SK-N-SH (cell line): ENCODE results near the gene CYP46A1.

Experiments used
- CTCF ChIP-seq: fragments of 200-600 bp; sonication (generic); IDR thresholded peaks from 2 replicates; pipeline ENCODE4 v1.6.1; 2017; ENCODE audit warnings: antibody characterized with exemption, mild to moderate bottlenecking, moderate library complexity
- EP300 ChIP-seq, 2 experiments: IDR thresholded peaks; 2 replicates each; pipeline versions ENCODE4 v1.4.0 to v1.6.1; 2012; ENCODE audit warnings: borderline replicate concordance in 1 of 2, low read depth in 1 of 2, low read length in 1 of 2
- EZH2phosphoT487 ChIP-seq: fragments of 200-600 bp; sonication (generic); IDR thresholded peaks from 2 replicates; pipeline ENCODE4 v1.6.1; 2017; ENCODE audit warnings: low read depth, mixed run types, mild to moderate bottlenecking, antibody characterized with exemption, moderate library complexity, borderline replicate concordance
- GATA2 ChIP-seq: sonication (generic); formaldehyde crosslinking; IDR thresholded peaks from 2 replicates; pipeline ENCODE4 v1.5.0; 2020; ENCODE audit warnings: mild to moderate bottlenecking, missing genetic modification reagents
- MAX ChIP-seq: IDR thresholded peaks from 2 replicates; pipeline ENCODE4 v1.4.0; 2012; ENCODE audit warnings: low read depth
- MXI1 ChIP-seq: IDR thresholded peaks from 2 replicates; pipeline ENCODE4 v1.6.1; 2012; ENCODE audit warnings: mild to moderate bottlenecking, low read depth, low read length, improper control_type of control experiment
- NRF1 ChIP-seq: IDR thresholded peaks from 2 replicates; pipeline ENCODE4 v1.6.1; 2012; ENCODE audit warnings: low read depth, mild to moderate bottlenecking, low read length
- PBX3 ChIP-seq: IDR thresholded peaks from 2 replicates; pipeline ENCODE4; 2012
- POLR2AphosphoS5 ChIP-seq: IDR thresholded peaks from 2 replicates; pipeline ENCODE4 v1.6.1; 2012; ENCODE audit warnings: low read depth, low read length
- SIN3A ChIP-seq: IDR thresholded peaks from 2 replicates; pipeline ENCODE4 v1.6.1; 2012; ENCODE audit warnings: low read depth, mild to moderate bottlenecking, low read length, moderate library complexity, borderline replicate concordance
- YY1 ChIP-seq: IDR thresholded peaks from 2 replicates; pipeline ENCODE4 v1.4.0; 2012; ENCODE audit warnings: low read depth, mild to moderate bottlenecking
- ZBTB33 ChIP-seq: IDR thresholded peaks from 2 replicates; pipeline ENCODE4 v1.4.0; 2012; ENCODE audit warnings: low read depth, borderline replicate concordance

- no peak for TF ChIP-seq GATA2
- no peak for TF ChIP-seq CTCF
- TF ChIP-seq SIN3A = no peak
- TF ChIP-seq POLR2AphosphoS5 = no peak
- TF ChIP-seq ZBTB33 = no peak
- no peak for TF ChIP-seq YY1
- no peak for TF ChIP-seq EP300 (IDR thresholded peaks at IDR 0.05; ENCODE audit: borderline replicate concordance in 1 of 2, low read depth in 1 of 2, low read length in 1 of 2)
- TF ChIP-seq MXI1 = no peak
- TF ChIP-seq MAX = no peak
- no peak for TF ChIP-seq EZH2phosphoT487
- no peak for TF ChIP-seq PBX3
- TF ChIP-seq NRF1 = no peak
These were observed 40.0 kb upstream of the CYP46A1 start for GRCh38 chr14:99644035-99644587.
